A549 (cell line): Measurements from ENCODE around the gene NFKBIE. TPM values are rescaled to one million over a fixed set of nuclear protein-coding genes. Genes with fewer than 3 reads are reported as not detected.

ENCODE experiments used
- ATAC-seq, 2 experiments: fragments of 200-7000 bp in 1 of 2; fragments of >200 bp in 1 of 2; cut with Nextera tagmentation in 1 of 2; cut with Tn5 transposase in 1 of 2; 3 replicates each; pipeline versions ENCODE4 v1.8.0 to v1.9.1; 2018 to 2020; ENCODE audit warnings: mild to moderate bottlenecking in 1 of 2, moderate library complexity in 1 of 2
- CTCF ChIA-PET: fragments of 300-600 bp; sonication (Branson Sonifier 250); formaldehyde crosslinking; extraction: SDS; loops from one replicate; lab custom pipeline; 2021; ENCODE audit warnings: antibody characterized with exemption, inconsistent platforms; lab: Yijun Ruan, JAX
- POLR2A ChIA-PET: fragments of 350-600 bp; formaldehyde crosslinking; extraction: SDS; loops from one replicate; lab custom pipeline; 2021; ENCODE audit warnings: antibody characterized with exemption, inconsistent platforms; lab: Yijun Ruan, JAX
- DNase-seq, 2 experiments: peaks; one replicate each; pipeline versions ENCODE4 v3.0.0 to v3.0.0-alpha.2; 2011 to 2016; ENCODE audit warnings: low read depth in 1 of 2, low spot score in 1 of 2
- FAIRE-seq: peaks from 2 replicates; lab custom pipeline; 2011; peaks lifted over from hg19 to GRCh38; lab: Jason Lieb, UNC
- H3K27ac ChIP-seq, 2 experiments: fragments of >200 bp; sonication (Bioruptor Twin); formaldehyde crosslinking; 3 replicates each; pipeline ENCODE4 v1.5.1; 2016 to 2017
- H3K4me1 ChIP-seq: fragments of >200 bp; sonication (Bioruptor Twin); formaldehyde crosslinking; 3 replicates; pipeline ENCODE4 v1.6.1; 2016
- H3K4me2 ChIP-seq: fragments of >200 bp; sonication (Bioruptor Twin); formaldehyde crosslinking; 3 replicates; pipeline ENCODE4 v1.6.1; 2016
- H3K4me3 ChIP-seq: fragments of >200 bp; sonication (Bioruptor Twin); formaldehyde crosslinking; 3 replicates; pipeline ENCODE4 v1.5.1; 2016
- H3K9me3 ChIP-seq: fragments of >200 bp; sonication (Bioruptor Twin); formaldehyde crosslinking; 3 replicates; pipeline ENCODE4 v1.6.1; 2016
- BHLHE40 ChIP-seq: IDR thresholded peaks from 2 replicates; pipeline ENCODE4 v1.6.1; 2012; ENCODE audit warnings: low read depth, low read length, inconsistent platforms
- CBX2 ChIP-seq: fragments of 200-600 bp; sonication (generic); IDR thresholded peaks from 2 replicates; pipeline ENCODE4 v1.6.1; 2016; ENCODE audit warnings: low read depth, mild to moderate bottlenecking, borderline replicate concordance
- CBX8 ChIP-seq: fragments of 200-600 bp; sonication (generic); IDR thresholded peaks from 2 replicates; pipeline ENCODE4 v1.6.1; 2016
- CEBPB ChIP-seq, 2 experiments: fragments of >200 bp in 1 of 2; sonication (Bioruptor Twin) in 1 of 2; formaldehyde crosslinking in 1 of 2; IDR thresholded peaks; 2 replicates each; pipeline ENCODE4 v1.6.1; 2012 to 2016
- CHD4 ChIP-seq: fragments of 200-600 bp; sonication (generic); IDR thresholded peaks from 2 replicates; pipeline ENCODE4 v1.6.1; 2016; ENCODE audit warnings: antibody characterized with exemption, mild to moderate bottlenecking, borderline replicate concordance
- E2F6 ChIP-seq: IDR thresholded peaks from 2 replicates; pipeline ENCODE4 v1.6.1; 2012; ENCODE audit warnings: low read depth, borderline replicate concordance
- FOSB ChIP-seq: fragments of 250-450 bp; sonication (Bioruptor Pico); IDR thresholded peaks from 2 replicates; pipeline ENCODE4 v1.5.0; 2020; ENCODE audit warnings: mild to moderate bottlenecking, moderate library complexity
- HES2 ChIP-seq: fragments of >200 bp; sonication (Bioruptor Twin); formaldehyde crosslinking; IDR thresholded peaks from 2 replicates; pipeline ENCODE4 v1.6.1; 2016
- HMGXB4 ChIP-seq: fragments of 250-450 bp; sonication (Bioruptor Pico); IDR thresholded peaks from 2 replicates; pipeline ENCODE4 v1.5.0; 2021; ENCODE audit warnings: mild to moderate bottlenecking, moderate library complexity, borderline replicate concordance
- HOXB13 ChIP-seq: fragments of 250-450 bp; sonication (Bioruptor Pico); IDR thresholded peaks from 2 replicates; pipeline ENCODE4 v1.5.0; 2020; ENCODE audit warnings: low read depth, mild to moderate bottlenecking, moderate library complexity
- JUN ChIP-seq, 2 experiments: fragments of >200 bp; sonication (Bioruptor Twin); formaldehyde crosslinking; IDR thresholded peaks; 2 replicates in 1 of 2; 3 replicates in 1 of 2; pipeline ENCODE4 v1.6.1; 2016 to 2017
- JUNB ChIP-seq: fragments of >200 bp; sonication (Bioruptor Twin); formaldehyde crosslinking; IDR thresholded peaks from 2 replicates; pipeline ENCODE4 v1.6.1; 2016
- KDM1A ChIP-seq: fragments of 200-600 bp; sonication (generic); IDR thresholded peaks from 2 replicates; pipeline ENCODE4 v1.6.1; 2016; ENCODE audit warnings: low read depth, mild to moderate bottlenecking
- KDM5A ChIP-seq: fragments of 200-600 bp; sonication (generic); IDR thresholded peaks from 2 replicates; pipeline ENCODE4 v1.6.1; 2016; ENCODE audit warnings: antibody characterized with exemption, mild to moderate bottlenecking
- NR3C1 ChIP-seq: fragments of >200 bp; sonication (Bioruptor Twin); formaldehyde crosslinking; IDR thresholded peaks from 3 replicates; pipeline ENCODE4 v1.6.1; 2017
- PBX3 ChIP-seq: IDR thresholded peaks from 2 replicates; pipeline ENCODE4 v1.6.1; 2012
- POLR2AphosphoS2 ChIP-seq: conservative IDR thresholded peaks from 2 replicates; pipeline ENCODE4 v1.6.1; 2012; ENCODE audit warnings: low read length, improper control_type of control experiment, inconsistent platforms
- RARB ChIP-seq: fragments of 250-450 bp; sonication (Bioruptor Pico); IDR thresholded peaks from 2 replicates; pipeline ENCODE4 v1.8.0; 2021; ENCODE audit warnings: mild to moderate bottlenecking, moderate library complexity
- REST ChIP-seq: fragments of 200-600 bp; sonication (generic); IDR thresholded peaks from 2 replicates; pipeline ENCODE4 v1.6.1; 2016; ENCODE audit warnings: antibody characterized with exemption, mild to moderate bottlenecking, moderate library complexity
- SMC3 ChIP-seq: fragments of >200 bp; sonication (Bioruptor Twin); formaldehyde crosslinking; IDR thresholded peaks from 3 replicates; pipeline ENCODE4 v1.6.1; 2018; ENCODE audit warnings: inconsistent platforms
- SREBF2 ChIP-seq: fragments of 450-650 bp; IDR thresholded peaks from 2 replicates; pipeline ENCODE4 v1.6.1; 2014; ENCODE audit warnings: mild to moderate bottlenecking, moderate library complexity
- TP53 ChIP-seq: fragments of 250-450 bp; sonication (Bioruptor Pico); IDR thresholded peaks from 2 replicates; pipeline ENCODE4 v1.5.0; 2021; ENCODE audit warnings: mild to moderate bottlenecking, moderate library complexity
- ZFP36 ChIP-seq: fragments of 450-650 bp; IDR thresholded peaks from 2 replicates; pipeline ENCODE4 v1.6.1; 2014; ENCODE audit warnings: borderline replicate concordance; ENCODE audit not compliant: partially characterized antibody
- ZSCAN20 ChIP-seq: fragments of 250-450 bp; sonication (Bioruptor Pico); IDR thresholded peaks from 2 replicates; pipeline ENCODE4 v1.8.0; 2022; ENCODE audit warnings: mild to moderate bottlenecking, moderate library complexity
- WGBS: methylation state at CpG from one replicate; pipeline ENCODE4 v1.1.6; 2017; ENCODE audit errors: missing lambda C conversion rate; 5-methylcytosine and 5-hydroxymethylcytosine counted together
- polyA plus RNA-seq, 4 experiments: library from polyadenylated mRNA; depleted of rRNA in 3 of 4; stranded (reverse); fragments of >200 nt; fragmentation: RNase III in 1 of 4; extraction: RNeasy Plus Mini Kit Qiagen cat#74134 plus additional on column Dnase treatment in 1 of 4; gene quantifications; 2 replicates in 3 of 4; 3 replicates in 1 of 4; pipeline ENCODE4 v1.2.3, GENCODE V29; 2011 to 2017

NFKBIE gene
- polyA plus RNA-seq, 2 of the 4 experiments (the other 2 are of a cell fraction), result 6.0 to 6.3 TPM

GRCh38 chr6:44292661-44293365 is 27.5 kb upstream of the NFKBIE start:
- TF ChIP-seq CBX2 (no peak), BHLHE40 (no peak), NR3C1 (no peak), HES2 (no peak), KDM5A (no peak), TP53 (no peak), E2F6 (no peak), HMGXB4 (CRISPR knock-in tag) (no peak), CEBPB (IDR thresholded peaks at IDR 0.05) (no peak)
- H3K4me2 ChIP-seq, result no peak overlapping the region
- ATAC-seq (no peak), FAIRE-seq (no peak), DNase-seq (no peak)
- no peaks in the 10 kb centered on the region for H3K4me1 ChIP-seq
- no peak overlapping the region for H3K4me3 ChIP-seq
- ChIA-PET POLR2A (no interaction called here), CTCF (interaction anchor here (1.1 to 2.1 kb wide), 5 partner anchors 12 to 120 kb away, joined by 3 to 11 read pairs (median 5); partner anchors contain the start of genes AARS2 and TMEM151B)
- WGBS, result 60% methylated on average over 4 of the region's 4 CpGs
- no peaks in the 10 kb centered on the region for H3K9me3 ChIP-seq
- H3K27ac ChIP-seq, result no peak overlapping the region

GRCh38 chr6:44291841-44292240 is 26.5 kb upstream of the NFKBIE start:
- peak in 1 of 2 experiments; percentile 49; a peak in 2 of 6 replicates for ATAC-seq
- 37% methylated on average over 4 of the region's 4 CpGs for whole genome bisulfite sequencing
- Histone ChIP-seq H3K9me3 (no peaks in the 10 kb centered on the region), H3K4me3 (no peak overlapping the region)
- TF ChIP-seq SREBF2 (no peak), ZFP36 (no peak)
- TF ChIP-seq, all 56 proteins: peak for 0
- Histone ChIP-seq H3K27ac (no peak overlapping the region), H3K4me1 (no peaks in the 10 kb centered on the region), H3K4me2 (no peak overlapping the region)
- DNase-seq, result no peak
- no peak for FAIRE-seq
- ChIA-PET POLR2A (no interaction called here), CTCF (interaction anchor here (1.1 to 2.1 kb wide), 5 partner anchors 13 to 119 kb away, joined by 3 to 11 read pairs (median 5); partner anchors contain the start of genes AARS2 and TMEM151B)

GRCh38 chr6:44289726-44290260 is 24.4 kb upstream of the NFKBIE start:
- no peak overlapping the region for H3K4me2 ChIP-seq
- FAIRE-seq (no peak), DNase-seq (no peak), ATAC-seq (no peak)
- no peak overlapping the region for H3K27ac ChIP-seq
- H3K9me3 ChIP-seq, result no peaks in the 10 kb centered on the region
- whole genome bisulfite sequencing, result 32% methylated on average over 6 of the region's 7 CpGs
- no peak for TF ChIP-seq JUNB
- TF ChIP-seq FOSB (CRISPR knock-in tag), result no peak
- no peak for TF ChIP-seq RARB (CRISPR knock-in tag)
- no peak for TF ChIP-seq KDM1A
- TF ChIP-seq ZFP36, result no peak
- TF ChIP-seq ZSCAN20 (CRISPR knock-in tag), result no peak
- TF ChIP-seq PBX3, result no peak
- no peak for TF ChIP-seq HOXB13
- no peak for TF ChIP-seq JUN (IDR thresholded peaks at IDR 0.05)
- TF ChIP-seq POLR2AphosphoS2, result no peak
- TF ChIP-seq SMC3, result no peak
- no peak for TF ChIP-seq CBX8
- no peak for TF ChIP-seq REST
- TF ChIP-seq CHD4, result no peak
- H3K4me3 ChIP-seq, result no peak overlapping the region
- H3K4me1 ChIP-seq, result no peaks in the 10 kb centered on the region
- CTCF ChIA-PET, result interaction anchor here (1.2 kb wide), 1 partner anchor 15 kb away, joined by 3 read pairs; no protein-coding TSS in a partner anchor
- POLR2A ChIA-PET, result no interaction called here
